BLaER1 (cell line): ENCODE measurements around the gene SAMD4A.
A peak's percentile ranks its signal among the peaks of the same experiment; 100 is the strongest.

Experiments
- H3K27ac ChIP-seq: shearing (Covaris generic); formaldehyde crosslinking; 2 replicates; pipeline ENCODE4 v1.8.1; 2022
- H3K27me3 ChIP-seq: shearing (Covaris generic); formaldehyde crosslinking; 2 replicates; pipeline ENCODE4 v1.8.1; 2022
- H3K36me3 ChIP-seq: shearing (Covaris generic); formaldehyde crosslinking; 2 replicates; pipeline ENCODE4 v1.8.1; 2022
- H3K4me1 ChIP-seq: shearing (Covaris generic); formaldehyde crosslinking; 2 replicates; pipeline ENCODE4 v1.8.1; 2022
- H3K4me2 ChIP-seq: shearing (Covaris generic); formaldehyde crosslinking; 2 replicates; pipeline ENCODE4 v1.8.1; 2022
- H3K4me3 ChIP-seq: shearing (Covaris generic); formaldehyde crosslinking; 2 replicates; pipeline ENCODE4 v1.8.1; 2022
- H3K9ac ChIP-seq: shearing (Covaris generic); formaldehyde crosslinking; 2 replicates; pipeline ENCODE4 v1.8.1; 2022
- H3K9me3 ChIP-seq: shearing (Covaris generic); formaldehyde crosslinking; 2 replicates; pipeline ENCODE4 v1.8.1; 2022
- H4K20me1 ChIP-seq: shearing (Covaris generic); formaldehyde crosslinking; 2 replicates; pipeline ENCODE4 v1.8.1; 2022
- Cebpa-rat ChIP-seq: shearing (Covaris generic); IDR thresholded peaks from 2 replicates; pipeline ENCODE4 v1.8.1; 2022

Gene SAMD4A

DNA sequence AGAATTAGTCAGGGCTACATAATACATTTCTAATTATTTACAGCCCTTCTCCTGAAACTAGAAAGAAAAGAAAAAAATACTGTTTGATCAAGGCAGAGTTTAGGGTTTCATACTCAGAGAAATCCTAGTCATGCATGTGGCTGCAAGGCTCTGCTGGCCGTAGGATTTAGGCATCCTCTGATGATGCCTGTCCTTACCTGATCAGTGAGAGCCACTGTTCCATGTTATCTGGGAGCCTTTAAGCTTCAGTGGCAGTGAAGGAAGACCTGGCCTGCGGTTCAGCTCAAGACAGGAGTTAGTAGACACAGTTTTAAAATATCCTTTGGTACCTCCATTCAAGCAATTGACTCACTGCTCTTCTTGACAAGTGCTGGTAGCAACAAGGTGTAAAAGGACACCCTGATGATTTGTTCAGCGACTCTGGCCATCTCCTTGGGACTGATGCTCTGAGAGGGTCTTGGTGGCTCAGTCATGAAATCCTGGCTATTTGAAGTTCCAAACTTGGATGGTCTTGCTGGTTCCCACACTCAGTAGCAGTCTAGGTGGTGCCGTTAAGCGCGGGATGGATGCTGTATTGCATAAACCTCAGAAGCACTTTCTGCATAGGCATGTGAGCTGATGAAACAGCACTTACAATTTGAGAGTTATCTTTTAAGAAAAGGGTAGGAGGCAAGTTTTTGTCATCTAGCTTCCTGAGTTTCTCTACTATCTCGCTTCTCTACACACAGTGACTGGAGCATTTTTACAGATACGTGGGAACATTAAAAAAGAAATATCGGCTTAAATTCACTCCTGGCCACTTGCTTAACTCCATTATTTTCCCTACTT, 162.0 kb downstream of the SAMD4A start:
- no peak for TF ChIP-seq Cebpa-rat
- H3K4me2 ChIP-seq: peak overlapping the region; percentile 67
- H3K4me3 ChIP-seq: no peak overlapping the region
- H4K20me1 ChIP-seq: peaks cover 26% of the 10 kb centered on the region; the same call in 1 of the 2 replicates
- no peaks in the 10 kb centered on the region; the same call in 1 of the 2 replicates for H3K27me3 ChIP-seq
- H3K27ac ChIP-seq: no peak overlapping the region
- H3K9me3 ChIP-seq: no peaks in the 10 kb centered on the region
- H3K36me3 ChIP-seq: peaks cover 6% of the 10 kb centered on the region; the same call in 1 of the 2 replicates
- H3K4me1 ChIP-seq: peaks cover 26% of the 10 kb centered on the region
- H3K9ac ChIP-seq: no peak overlapping the region

DNA sequence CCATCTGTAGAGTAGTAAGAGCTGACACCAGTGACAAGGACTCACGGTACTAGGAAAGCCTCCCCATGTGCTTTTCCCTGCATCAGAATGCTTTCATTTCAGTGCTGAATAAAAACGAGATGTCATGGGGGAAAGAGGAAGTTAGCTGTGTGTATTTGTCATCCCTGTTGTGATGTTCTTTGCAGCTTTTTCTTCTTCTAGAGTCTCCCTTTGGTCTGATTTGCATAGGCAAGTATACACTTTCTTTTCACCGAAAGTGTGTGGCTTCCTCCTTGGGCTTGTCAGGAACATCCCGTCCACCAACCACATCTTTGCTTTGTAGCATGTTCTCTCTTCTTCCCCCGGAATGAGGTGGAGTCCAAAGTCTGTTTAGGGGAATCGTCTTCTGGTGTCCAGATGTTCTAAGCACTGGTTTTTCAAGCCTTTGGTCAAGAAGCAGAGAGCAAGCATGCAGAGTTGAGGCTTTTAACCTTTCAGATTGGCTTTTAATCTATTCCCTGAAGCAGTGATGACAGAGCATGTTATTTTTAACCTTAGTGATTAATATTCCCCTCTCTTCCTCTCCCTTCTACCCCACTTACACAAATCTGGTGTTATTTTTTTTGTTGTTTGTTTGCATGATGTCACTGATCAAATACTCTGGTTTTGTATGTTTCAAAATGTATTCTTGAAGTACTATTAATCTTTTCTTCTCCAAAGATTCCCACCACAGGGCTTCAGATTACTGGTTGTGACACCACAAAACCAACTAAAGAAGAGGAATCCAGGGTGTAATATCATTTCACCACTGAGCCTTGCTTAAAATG, 163.4 kb downstream of the SAMD4A start:
- peaks cover 13% of the 10 kb centered on the region; the same call in 1 of the 2 replicates for H4K20me1 ChIP-seq
- H3K9ac ChIP-seq: peak overlapping the region; percentile 21; the same call in 1 of the 2 replicates
- TF ChIP-seq Cebpa-rat: no peak
- H3K27me3 ChIP-seq: no peaks in the 10 kb centered on the region; the same call in 1 of the 2 replicates
- H3K4me2 ChIP-seq: peak overlapping the region; percentile 67
- peak overlapping the region; percentile 18 for H3K4me3 ChIP-seq
- H3K27ac ChIP-seq: peak overlapping the region; percentile 32
- no peaks in the 10 kb centered on the region for H3K9me3 ChIP-seq
- peaks cover 11% of the 10 kb centered on the region; the same call in 1 of the 2 replicates for H3K36me3 ChIP-seq
- H3K4me1 ChIP-seq: peaks cover 26% of the 10 kb centered on the region

- Histone ChIP-seq H3K4me2 (no peak overlapping the region), H3K27me3 (no peaks in the 10 kb centered on the region), H4K20me1 (no peaks in the 10 kb centered on the region), H3K9ac (no peak overlapping the region), H3K4me3 (no peak overlapping the region), H3K27ac (no peak overlapping the region), H3K36me3 (peaks cover 34% of the 10 kb centered on the region), H3K9me3 (no peaks in the 10 kb centered on the region), H3K4me1 (peaks cover 41% of the 10 kb centered on the region)
- TF ChIP-seq Cebpa-rat: no peak
Observed at GRCh38 chr14:54734966-54735365, 168.0 kb downstream of the SAMD4A start.

DNA sequence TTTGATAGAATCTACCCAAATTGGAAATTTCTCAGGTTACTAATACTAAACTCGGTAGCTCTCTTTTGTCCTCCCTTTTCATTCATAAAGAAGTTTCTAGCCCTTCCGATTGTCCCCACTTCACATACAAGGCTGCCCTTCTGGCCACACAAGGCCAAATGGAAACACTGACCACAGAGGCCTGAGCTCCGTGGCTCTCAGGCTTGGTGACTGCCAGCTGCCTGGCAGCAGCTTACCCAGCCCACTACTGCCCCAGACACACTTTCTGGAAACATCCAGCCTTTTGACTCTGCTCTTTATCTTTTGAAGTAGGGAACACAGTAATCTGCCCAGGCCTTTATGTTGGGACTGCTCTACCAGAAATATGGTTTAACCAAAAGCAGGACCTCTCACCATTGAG, 168.5 kb downstream of the SAMD4A start:
- no peaks in the 10 kb centered on the region for H3K9me3 ChIP-seq
- peaks cover 37% of the 10 kb centered on the region for H3K4me1 ChIP-seq
- no peaks in the 10 kb centered on the region for H3K27me3 ChIP-seq

DNA sequence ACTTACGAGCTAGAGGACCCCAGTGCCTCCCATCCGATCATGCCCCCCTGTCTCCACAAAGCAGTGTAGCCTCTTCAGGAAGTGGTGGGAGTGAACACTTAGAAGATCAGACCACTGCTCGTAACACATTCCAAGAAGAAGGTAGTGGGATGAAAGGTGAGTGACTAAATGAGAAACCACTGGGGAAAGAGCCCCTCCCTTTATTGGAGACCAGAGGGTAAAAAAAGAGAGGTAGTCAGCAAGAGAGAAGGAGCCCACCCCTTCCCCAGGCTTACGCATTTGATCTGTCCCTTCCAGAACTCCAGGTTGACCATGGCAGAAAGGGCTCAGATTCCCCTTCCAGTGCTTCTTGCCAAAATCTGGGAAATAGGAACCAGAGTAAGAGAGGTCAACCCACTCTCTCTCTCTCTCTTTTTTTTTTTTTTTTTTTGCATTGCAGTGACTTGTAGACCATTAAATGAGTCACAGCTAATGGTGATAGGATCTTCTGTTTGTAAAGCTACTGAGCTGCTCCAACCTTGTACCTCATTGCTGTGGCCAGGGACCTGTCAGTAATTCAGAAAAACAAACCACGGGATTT, 170.3 kb downstream of the SAMD4A start:
- Histone ChIP-seq H3K27ac (peak overlapping the region; percentile 27; the same call in 1 of the 2 replicates), H3K9ac (no peak overlapping the region), H4K20me1 (peaks cover 9% of the 10 kb centered on the region; the same call in 1 of the 2 replicates), H3K9me3 (no peaks in the 10 kb centered on the region), H3K36me3 (peaks cover 49% of the 10 kb centered on the region), H3K4me1 (peaks cover 36% of the 10 kb centered on the region), H3K4me3 (no peak overlapping the region), H3K27me3 (no peaks in the 10 kb centered on the region), H3K4me2 (peak overlapping the region; percentile 51)
- TF ChIP-seq Cebpa-rat: no peak

More for the DNA sequence above, 168.5 kb downstream of the SAMD4A start:
- TF ChIP-seq Cebpa-rat: no peak
- Histone ChIP-seq H4K20me1 (no peaks in the 10 kb centered on the region), H3K9ac (no peak overlapping the region), H3K4me3 (no peak overlapping the region), H3K27ac (no peak overlapping the region), H3K36me3 (peaks cover 35% of the 10 kb centered on the region), H3K4me2 (no peak overlapping the region)

- peak overlapping the region; percentile 51 for H3K4me2 ChIP-seq
- H4K20me1 ChIP-seq: peaks cover 14% of the 10 kb centered on the region; the same call in 1 of the 2 replicates
- H3K27me3 ChIP-seq: no peaks in the 10 kb centered on the region
- H3K9me3 ChIP-seq: no peaks in the 10 kb centered on the region
- H3K36me3 ChIP-seq: peaks cover 49% of the 10 kb centered on the region
- no peak overlapping the region for H3K4me3 ChIP-seq
- peak overlapping the region; percentile 22; the same call in 1 of the 2 replicates for H3K27ac ChIP-seq
- H3K9ac ChIP-seq: no peak overlapping the region
- peaks cover 44% of the 10 kb centered on the region for H3K4me1 ChIP-seq
- no peak for TF ChIP-seq Cebpa-rat
Observed at GRCh38 chr14:54738009-54738408, 171.1 kb downstream of the SAMD4A start.

- peaks cover 28% of the 10 kb centered on the region; the same call in 1 of the 2 replicates for H4K20me1 ChIP-seq
- H3K27ac ChIP-seq: no peak overlapping the region
- peaks cover 59% of the 10 kb centered on the region for H3K4me1 ChIP-seq
- H3K4me3 ChIP-seq: no peak overlapping the region
- no peak for TF ChIP-seq Cebpa-rat
- H3K4me2 ChIP-seq: no peak overlapping the region
- no peaks in the 10 kb centered on the region for H3K9me3 ChIP-seq
- peaks cover 53% of the 10 kb centered on the region for H3K36me3 ChIP-seq
- no peak overlapping the region for H3K9ac ChIP-seq
- H3K27me3 ChIP-seq: no peaks in the 10 kb centered on the region
Observed at GRCh38 chr14:54739514-54739913, 172.6 kb downstream of the SAMD4A start.

DNA sequence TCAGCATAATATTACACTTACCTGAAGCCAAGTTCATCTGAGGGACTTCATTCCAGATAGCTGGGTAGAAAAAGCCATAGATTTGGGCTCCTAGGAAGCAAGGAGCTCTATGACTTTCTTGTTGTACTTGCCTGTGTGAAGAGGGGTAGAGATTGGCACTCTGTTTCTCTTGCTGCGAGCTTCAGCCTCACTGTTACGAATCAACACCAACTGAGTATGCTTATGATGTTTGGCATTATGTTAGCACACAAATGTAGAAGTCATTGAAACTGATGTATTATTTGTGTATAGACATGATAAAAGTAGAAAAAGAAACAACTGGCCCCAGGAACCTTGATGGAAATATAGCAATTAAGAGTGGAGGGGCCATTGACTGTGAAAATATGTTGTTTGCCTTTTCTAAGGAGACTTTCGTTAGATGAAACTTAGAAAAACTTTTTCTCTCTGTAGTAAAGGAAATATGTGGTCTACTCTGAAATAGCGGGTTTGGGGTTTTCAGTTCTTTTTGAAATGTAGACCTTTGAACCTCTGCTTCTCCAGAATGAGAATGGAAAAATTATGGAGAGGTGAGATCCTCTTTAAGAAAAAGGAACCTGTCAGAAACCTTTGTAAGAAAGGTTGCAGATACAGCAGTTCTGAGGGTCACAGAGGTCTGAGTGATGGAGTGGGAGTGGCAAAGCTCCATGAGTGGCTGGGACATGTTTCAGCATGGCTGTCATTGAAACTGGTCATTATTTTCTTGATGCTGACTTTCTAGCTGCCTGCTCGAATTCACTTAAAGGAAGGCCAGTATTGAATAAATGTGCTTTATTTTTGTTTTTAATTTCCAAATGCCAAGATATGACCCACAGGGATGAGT, 175.8 kb downstream of the SAMD4A start:
- Histone ChIP-seq H3K27me3 (no peaks in the 10 kb centered on the region), H3K27ac (no peak overlapping the region), H3K9me3 (no peaks in the 10 kb centered on the region), H3K4me1 (peaks cover 56% of the 10 kb centered on the region), H3K9ac (no peak overlapping the region), H3K4me3 (no peak overlapping the region), H3K4me2 (peak overlapping the region; percentile 32), H3K36me3 (peaks cover 70% of the 10 kb centered on the region), H4K20me1 (peaks cover 48% of the 10 kb centered on the region; the same call in 1 of the 2 replicates)
- TF ChIP-seq Cebpa-rat: no peak

DNA sequence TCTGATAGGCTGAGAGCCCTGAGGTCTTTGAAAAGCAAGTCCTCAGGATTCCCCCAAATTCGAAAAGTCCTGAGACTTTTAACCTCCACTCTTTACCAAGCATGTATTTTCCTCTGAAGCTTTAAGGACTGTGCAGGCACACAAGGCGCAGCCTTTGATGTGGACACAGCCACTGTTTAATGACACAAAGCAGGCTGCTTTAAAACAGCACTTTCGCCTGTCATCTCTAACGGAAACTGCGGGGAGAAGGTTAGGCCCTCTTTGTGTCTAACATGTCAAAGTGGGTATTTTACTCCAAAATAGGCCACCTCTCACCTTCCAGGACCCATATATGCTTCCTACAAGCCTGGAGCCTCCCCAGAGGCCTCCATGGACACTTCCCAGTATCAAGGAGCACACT, 176.5 kb downstream of the SAMD4A start:
- peaks cover 48% of the 10 kb centered on the region; the same call in 1 of the 2 replicates for H4K20me1 ChIP-seq
- no peak for TF ChIP-seq Cebpa-rat

More for the DNA sequence above, 176.5 kb downstream of the SAMD4A start:
- H3K9ac ChIP-seq: no peak overlapping the region
- H3K27me3 ChIP-seq: no peaks in the 10 kb centered on the region
- H3K4me2 ChIP-seq: no peak overlapping the region; the same call in 1 of the 2 replicates
- peaks cover 50% of the 10 kb centered on the region for H3K4me1 ChIP-seq
- no peak overlapping the region for H3K27ac ChIP-seq
- peaks cover 1% of the 10 kb centered on the region; the same call in 1 of the 2 replicates for H3K9me3 ChIP-seq
- peaks cover 71% of the 10 kb centered on the region for H3K36me3 ChIP-seq
- H3K4me3 ChIP-seq: no peak overlapping the region
